Gastroesophageal sphincter (tissue), 4 donors: ENCODE measurements around the gene SESTD1. TPM values are rescaled to one million over a fixed set of nuclear protein-coding genes. Genes with fewer than 3 reads are reported as not detected.
"Not testable (repeated sequence)": the region's sequence is repeated elsewhere in the genome, so short reads cannot be mapped to it uniquely, and the experiment has no call there.

Experiments
- ATAC-seq: fragments of 150-250 bp; one replicate; pipeline ENCODE4 v1.9.1; 2016; ENCODE audit warnings: mild to moderate bottlenecking, moderate library complexity
- H3K27ac ChIP-seq, 4 donors: fragments of 200-600 bp; sonication (generic) in 3 of 4; 1 replicate in 3 of 4; 2 replicates in 1 of 4; pipeline ENCODE4 v1.5.1; 2016 to 2019
- H3K27me3 ChIP-seq: fragments of 200-600 bp; sonication (generic); one replicate; pipeline ENCODE4 v1.5.1; 2019
- H3K36me3 ChIP-seq, 2 donors: fragments of 200-600 bp; sonication (generic); one replicate each; pipeline ENCODE4 v1.5.1; 2019; ENCODE audit warnings: control low read depth in 1 of 2
- H3K4me1 ChIP-seq, 3 donors: fragments of 200-600 bp; sonication (generic); 1 replicate in 2 of 3; 2 replicates in 1 of 3; pipeline ENCODE4 v1.5.1; 2016 to 2019; ENCODE audit warnings: control low read depth in 2 of 3
- H3K4me3 ChIP-seq, 2 donors: fragments of 200-600 bp; sonication (generic); one replicate each; pipeline ENCODE4 v1.5.1; 2019; ENCODE audit warnings: mild to moderate bottlenecking in 1 of 2, moderate library complexity in 1 of 2
- H3K9me3 ChIP-seq, 3 donors: fragments of 200-600 bp; sonication (generic); one replicate each; pipeline ENCODE4 v1.5.1; 2017 to 2019; ENCODE audit warnings: control low read depth in 2 of 3
- EP300 ChIP-seq: sonication (generic); formaldehyde crosslinking; IDR thresholded peaks from one replicate; pipeline ENCODE4 v1.6.1; 2017; ENCODE audit warnings: antibody characterized with exemption, mild to moderate bottlenecking
- POLR2A ChIP-seq, 2 donors: fragments of 450-650 bp; IDR thresholded peaks; one replicate each; pipeline ENCODE4 v1.6.1; 2017; ENCODE audit warnings: antibody characterized with exemption in 2 of 2, mild to moderate bottlenecking in 2 of 2, moderate library complexity in 1 of 2
- POLR2AphosphoS5 ChIP-seq: sonication (generic); formaldehyde crosslinking; IDR thresholded peaks from one replicate; pipeline ENCODE4 v1.6.1; 2017; ENCODE audit warnings: antibody characterized with exemption
- WGBS, 2 donors: methylation state at CpG; one replicate each; pipeline ENCODE4 v1.1.5; 2018; ENCODE audit warnings: low coverage in 1 of 2; 5-methylcytosine and 5-hydroxymethylcytosine counted together
- total RNA-seq, 4 donors: library from RNA; depleted of rRNA; stranded (reverse); fragments of >200 nt; gene quantifications; one replicate each; pipeline ENCODE4 v1.1.0, GENCODE V29; 2016
- TF ChIP-seq, protein P1 (sequence below), 4 experiments: fragments of 200-600 bp in 2 of 4; fragments of 450-650 bp in 2 of 4; sonication (generic) in 1 of 4; IDR thresholded peaks; one replicate each; pipeline ENCODE4 v1.5.1; 2017 to 2019; ENCODE audit warnings: antibody characterized with exemption in 4 of 4, mild to moderate bottlenecking in 2 of 4, moderate library complexity in 2 of 4

SESTD1 gene
- total RNA-seq, 4 donors from 2014 or later = 47.9 to 103 (median 68.5) TPM

DNA sequence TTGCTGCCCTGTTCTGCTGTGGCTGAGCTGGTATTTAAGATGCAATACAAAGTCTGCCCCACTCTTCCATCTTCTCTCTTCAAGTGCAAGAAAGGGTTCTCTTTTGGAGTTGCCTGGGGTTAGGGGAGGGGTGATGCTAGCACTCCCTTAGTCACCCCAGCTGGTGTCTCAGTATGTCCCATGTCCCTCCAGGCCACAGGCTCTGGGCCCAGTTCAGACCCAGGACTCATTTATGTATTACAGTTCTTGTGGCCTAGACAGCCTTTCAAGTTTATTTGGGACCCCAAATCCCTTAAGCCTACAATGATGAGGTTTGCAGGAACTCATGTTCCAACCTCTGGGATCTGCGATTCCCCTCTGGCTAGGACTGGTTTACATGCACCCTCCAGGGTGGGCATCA, 167.5 kb downstream of the SESTD1 start:
- peaks cover 0 to 8% (median 0%) of the 10 kb centered on the region in 3 donors for H3K9me3 ChIP-seq
- H3K36me3 ChIP-seq = no peaks in the 10 kb centered on the region
- no peak overlapping the region for H3K4me3 ChIP-seq
- H3K27me3 ChIP-seq = no peaks in the 10 kb centered on the region
- peaks cover 0 to 5% (median 0%) of the 10 kb centered on the region in 3 donors for H3K4me1 ChIP-seq
- TF ChIP-seq, protein P1, sequence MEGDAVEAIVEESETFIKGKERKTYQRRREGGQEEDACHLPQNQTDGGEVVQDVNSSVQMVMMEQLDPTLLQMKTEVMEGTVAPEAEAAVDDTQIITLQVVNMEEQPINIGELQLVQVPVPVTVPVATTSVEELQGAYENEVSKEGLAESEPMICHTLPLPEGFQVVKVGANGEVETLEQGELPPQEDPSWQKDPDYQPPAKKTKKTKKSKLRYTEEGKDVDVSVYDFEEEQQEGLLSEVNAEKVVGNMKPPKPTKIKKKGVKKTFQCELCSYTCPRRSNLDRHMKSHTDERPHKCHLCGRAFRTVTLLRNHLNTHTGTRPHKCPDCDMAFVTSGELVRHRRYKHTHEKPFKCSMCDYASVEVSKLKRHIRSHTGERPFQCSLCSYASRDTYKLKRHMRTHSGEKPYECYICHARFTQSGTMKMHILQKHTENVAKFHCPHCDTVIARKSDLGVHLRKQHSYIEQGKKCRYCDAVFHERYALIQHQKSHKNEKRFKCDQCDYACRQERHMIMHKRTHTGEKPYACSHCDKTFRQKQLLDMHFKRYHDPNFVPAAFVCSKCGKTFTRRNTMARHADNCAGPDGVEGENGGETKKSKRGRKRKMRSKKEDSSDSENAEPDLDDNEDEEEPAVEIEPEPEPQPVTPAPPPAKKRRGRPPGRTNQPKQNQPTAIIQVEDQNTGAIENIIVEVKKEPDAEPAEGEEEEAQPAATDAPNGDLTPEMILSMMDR (IDR thresholded peaks at IDR 0.05) = no peak
- TF ChIP-seq POLR2A (IDR thresholded peaks at IDR 0.05) = no peak
- TF ChIP-seq EP300 = no peak
- no peak for TF ChIP-seq POLR2AphosphoS5
- no CpG with 5 or more reads among the region's 1 CpG for WGBS, 2 donors
- H3K27ac ChIP-seq = no peak overlapping the region
- no peak for ATAC-seq

DNA sequence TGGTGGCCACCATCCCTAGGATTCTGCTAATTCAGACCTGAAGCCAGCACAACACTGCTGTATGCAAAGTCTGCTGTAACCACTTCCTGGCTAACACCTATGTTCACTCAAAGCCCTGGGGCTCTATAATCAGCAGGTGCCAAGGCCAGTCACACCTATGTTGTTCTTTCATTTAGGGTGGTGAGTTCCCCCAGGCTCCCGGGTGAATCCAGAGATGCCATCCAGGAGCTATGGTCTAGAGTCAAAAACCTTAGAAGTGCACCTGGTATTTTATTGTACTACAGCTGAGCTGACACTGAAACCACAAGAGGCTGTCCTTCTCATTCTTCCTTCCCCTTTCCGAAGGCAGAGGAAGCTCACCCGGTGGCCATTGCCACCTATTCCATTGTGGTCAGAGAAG, 168.5 kb downstream of the SESTD1 start:
- Histone ChIP-seq H3K4me1 (peaks cover 0 to 5% (median 0%) of the 10 kb centered on the region in 3 donors), H3K27me3 (no peaks in the 10 kb centered on the region), H3K27ac (no peak overlapping the region), H3K36me3 (no peaks in the 10 kb centered on the region), H3K9me3 (peaks cover 0 to 8% (median 0%) of the 10 kb centered on the region in 3 donors), H3K4me3 (no peak overlapping the region)
- WGBS, 2 donors = 100% methylated on average over 1 of the region's 3 CpGs
- ATAC-seq = no peak
- TF ChIP-seq, protein P1 (IDR thresholded peaks at IDR 0.05) = no peak
- no peak for TF ChIP-seq EP300
- no peak for TF ChIP-seq POLR2A (IDR thresholded peaks at IDR 0.05)
- TF ChIP-seq POLR2AphosphoS5 = no peak

DNA sequence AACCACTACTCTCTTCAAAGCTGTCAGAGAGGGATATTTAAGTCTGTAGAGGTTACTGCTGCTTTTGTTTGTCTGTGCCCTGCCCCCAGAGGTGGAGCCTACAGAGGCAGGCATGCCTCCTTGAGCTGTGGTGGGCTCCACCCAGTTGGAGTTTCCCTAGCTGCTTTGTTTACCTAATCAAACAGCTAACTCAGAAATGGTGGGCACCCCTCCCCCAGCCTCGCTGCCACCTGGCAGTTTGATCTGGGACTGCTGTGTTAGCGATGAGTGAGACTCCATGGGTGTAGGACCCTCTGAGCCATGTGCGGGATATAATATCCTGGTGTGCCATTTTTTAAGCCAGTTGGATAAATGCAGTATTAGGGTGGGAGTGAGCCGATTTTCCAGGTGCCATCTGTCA, 171.7 kb downstream of the SESTD1 start:
- H3K9me3 ChIP-seq, ATAC-seq, H3K27ac ChIP-seq, H3K27me3 ChIP-seq, H3K4me3 ChIP-seq, H3K4me1 ChIP-seq, H3K36me3 ChIP-seq: not testable (repeated sequence)
- WGBS, 2 donors = 71 to 90% methylated on average over 1 to 2 of the region's 4 CpGs

DNA sequence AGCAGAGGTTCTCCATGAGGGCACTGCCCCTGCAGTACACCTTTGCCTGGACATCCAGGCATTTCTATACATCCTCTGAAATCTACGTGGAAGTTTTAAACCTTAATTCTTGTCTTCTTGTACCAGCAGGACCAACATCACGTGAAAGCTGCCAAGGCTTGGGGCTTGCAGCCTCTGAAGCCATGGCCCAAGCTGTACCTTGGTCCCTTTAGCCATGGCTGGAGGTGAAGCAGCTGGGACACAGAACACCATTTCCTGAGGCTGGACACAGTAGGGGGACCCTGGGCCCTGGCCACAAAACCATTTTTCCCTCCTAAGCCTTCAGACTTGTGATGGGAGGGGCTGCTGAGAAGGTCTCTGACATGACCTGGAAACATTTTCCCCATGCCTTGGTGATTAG, 181.9 kb downstream of the SESTD1 start:
- no peaks in the 10 kb centered on the region for H3K27me3 ChIP-seq
- H3K9me3 ChIP-seq = peaks cover 0 to 16% (median 0%) of the 10 kb centered on the region in 3 donors
- H3K36me3 ChIP-seq = no peaks in the 10 kb centered on the region
- TF ChIP-seq POLR2AphosphoS5 = no peak
- no peak for TF ChIP-seq POLR2A (IDR thresholded peaks at IDR 0.05)
- TF ChIP-seq, protein P1 (IDR thresholded peaks at IDR 0.05) = no peak
- no peak for TF ChIP-seq EP300
- ATAC-seq = no peak
- no peak overlapping the region for H3K4me3 ChIP-seq
- H3K4me1 ChIP-seq = no peaks in the 10 kb centered on the region
- no peak overlapping the region for H3K27ac ChIP-seq
- 79% methylated on average over 2 of the region's 2 CpGs; no CpG with 5 or more reads in 1 of the 2 donors for WGBS, 2 donors

DNA sequence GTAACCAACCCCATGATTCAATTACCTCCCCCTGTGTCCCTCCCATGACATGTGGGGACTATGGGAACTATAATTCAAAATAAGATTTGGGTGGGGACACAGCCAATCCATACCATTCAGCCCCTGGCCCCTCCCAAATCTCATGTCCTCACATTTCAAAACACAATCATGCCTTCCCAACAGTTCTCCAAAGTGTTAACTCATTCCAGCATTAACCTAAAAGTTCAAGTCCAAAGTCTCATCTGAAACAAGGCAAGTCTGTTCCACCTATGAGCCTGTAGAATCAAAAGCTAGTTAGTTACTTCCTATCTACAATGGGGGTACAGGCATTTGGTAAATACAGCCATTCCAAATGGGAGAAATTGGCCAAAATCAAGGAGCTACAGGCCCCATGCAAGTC, 182.7 kb downstream of the SESTD1 start:
- TF ChIP-seq POLR2AphosphoS5 (no peak), POLR2A (IDR thresholded peaks at IDR 0.05) (no peak), EP300 (no peak)
- TF ChIP-seq, protein P1 (IDR thresholded peaks at IDR 0.05) = no peak
- Histone ChIP-seq H3K36me3 (no peaks in the 10 kb centered on the region), H3K4me3 (no peak overlapping the region), H3K9me3 (peaks cover 0 to 22% (median 0%) of the 10 kb centered on the region in 3 donors), H3K4me1 (no peaks in the 10 kb centered on the region), H3K27me3 (no peaks in the 10 kb centered on the region), H3K27ac (no peak overlapping the region)
- ATAC-seq = no peak
